Iris pigment epithelial cell (primary cell): ENCODE data around the gene REV3L.
"Not testable (repeated sequence)": the region's sequence is repeated elsewhere in the genome, so short reads cannot be mapped to it uniquely, and the experiment has no call there.

Source experiments
- DNase-seq: peaks from one replicate; pipeline ENCODE4 v3.0.0-alpha.2; 2011; ENCODE audit warnings: low read depth

REV3L gene, protein sequence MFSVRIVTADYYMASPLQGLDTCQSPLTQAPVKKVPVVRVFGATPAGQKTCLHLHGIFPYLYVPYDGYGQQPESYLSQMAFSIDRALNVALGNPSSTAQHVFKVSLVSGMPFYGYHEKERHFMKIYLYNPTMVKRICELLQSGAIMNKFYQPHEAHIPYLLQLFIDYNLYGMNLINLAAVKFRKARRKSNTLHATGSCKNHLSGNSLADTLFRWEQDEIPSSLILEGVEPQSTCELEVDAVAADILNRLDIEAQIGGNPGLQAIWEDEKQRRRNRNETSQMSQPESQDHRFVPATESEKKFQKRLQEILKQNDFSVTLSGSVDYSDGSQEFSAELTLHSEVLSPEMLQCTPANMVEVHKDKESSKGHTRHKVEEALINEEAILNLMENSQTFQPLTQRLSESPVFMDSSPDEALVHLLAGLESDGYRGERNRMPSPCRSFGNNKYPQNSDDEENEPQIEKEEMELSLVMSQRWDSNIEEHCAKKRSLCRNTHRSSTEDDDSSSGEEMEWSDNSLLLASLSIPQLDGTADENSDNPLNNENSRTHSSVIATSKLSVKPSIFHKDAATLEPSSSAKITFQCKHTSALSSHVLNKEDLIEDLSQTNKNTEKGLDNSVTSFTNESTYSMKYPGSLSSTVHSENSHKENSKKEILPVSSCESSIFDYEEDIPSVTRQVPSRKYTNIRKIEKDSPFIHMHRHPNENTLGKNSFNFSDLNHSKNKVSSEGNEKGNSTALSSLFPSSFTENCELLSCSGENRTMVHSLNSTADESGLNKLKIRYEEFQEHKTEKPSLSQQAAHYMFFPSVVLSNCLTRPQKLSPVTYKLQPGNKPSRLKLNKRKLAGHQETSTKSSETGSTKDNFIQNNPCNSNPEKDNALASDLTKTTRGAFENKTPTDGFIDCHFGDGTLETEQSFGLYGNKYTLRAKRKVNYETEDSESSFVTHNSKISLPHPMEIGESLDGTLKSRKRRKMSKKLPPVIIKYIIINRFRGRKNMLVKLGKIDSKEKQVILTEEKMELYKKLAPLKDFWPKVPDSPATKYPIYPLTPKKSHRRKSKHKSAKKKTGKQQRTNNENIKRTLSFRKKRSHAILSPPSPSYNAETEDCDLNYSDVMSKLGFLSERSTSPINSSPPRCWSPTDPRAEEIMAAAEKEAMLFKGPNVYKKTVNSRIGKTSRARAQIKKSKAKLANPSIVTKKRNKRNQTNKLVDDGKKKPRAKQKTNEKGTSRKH (N-terminal part only)

DNA sequence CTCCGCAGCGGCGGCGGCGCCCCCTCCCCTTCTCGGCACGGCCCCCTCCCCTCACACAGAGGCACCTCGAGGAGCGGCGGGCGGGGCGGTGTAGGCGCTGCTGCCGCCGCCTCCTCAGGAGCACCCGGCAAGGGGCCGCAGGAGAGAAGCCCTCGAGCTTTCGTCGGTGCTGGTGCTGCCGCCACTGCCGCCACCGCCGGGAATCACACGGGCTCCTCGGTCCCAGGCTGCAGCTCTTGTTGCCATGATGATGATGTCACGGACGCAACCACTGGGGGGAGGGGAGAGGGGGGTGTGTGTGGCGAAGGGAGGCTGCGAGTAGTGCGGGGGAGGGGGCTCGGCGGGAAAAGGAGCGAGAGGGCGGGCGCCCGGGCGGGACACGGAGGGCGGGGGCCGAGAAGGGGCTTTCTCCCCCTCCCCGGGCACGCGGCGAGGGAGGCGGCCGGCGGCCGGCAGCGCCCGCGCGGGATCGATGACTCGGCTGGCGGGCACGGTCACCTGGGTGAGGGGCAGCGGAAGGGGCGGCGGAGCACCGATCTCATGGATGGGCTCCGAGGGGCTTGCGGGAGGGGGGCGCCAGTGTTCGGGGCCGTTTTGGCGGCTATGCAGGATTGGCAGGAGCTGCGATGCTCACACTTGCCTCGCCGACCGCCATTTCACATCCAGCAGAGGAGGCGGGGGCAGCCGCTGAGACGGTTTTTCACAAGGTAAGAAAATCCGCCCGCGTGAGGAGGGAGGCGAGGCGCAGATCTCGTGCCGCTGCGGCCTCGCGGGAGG, at the start of gene REV3L:
TSS of gene REV3L (minus strand) at position 260 of the 777 bp plus-strand sequence. CDS start 330 bp downstream, outside the sequence.
- DNase-seq: peak; percentile 82

DNA sequence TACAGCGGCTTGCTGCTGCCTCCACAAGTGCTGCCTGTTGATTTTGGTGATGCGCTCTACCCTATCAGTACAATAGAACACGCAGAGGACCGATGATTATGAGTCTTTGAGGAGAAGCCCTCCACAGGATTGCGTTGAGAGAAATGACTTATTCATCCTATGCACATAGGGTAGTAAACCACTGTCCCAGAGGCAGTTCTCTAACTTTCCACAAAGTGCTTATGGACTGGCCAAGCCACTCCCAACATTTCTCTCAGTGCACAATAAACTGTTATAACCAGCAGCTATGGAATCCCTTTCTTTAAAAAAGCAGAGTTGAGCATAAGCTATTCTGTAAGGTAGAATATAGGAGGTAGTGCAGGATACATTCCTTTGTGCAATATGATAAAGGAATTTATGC, 48.2 kb upstream of the REV3L start:
- no peak for DNase-seq

DNA sequence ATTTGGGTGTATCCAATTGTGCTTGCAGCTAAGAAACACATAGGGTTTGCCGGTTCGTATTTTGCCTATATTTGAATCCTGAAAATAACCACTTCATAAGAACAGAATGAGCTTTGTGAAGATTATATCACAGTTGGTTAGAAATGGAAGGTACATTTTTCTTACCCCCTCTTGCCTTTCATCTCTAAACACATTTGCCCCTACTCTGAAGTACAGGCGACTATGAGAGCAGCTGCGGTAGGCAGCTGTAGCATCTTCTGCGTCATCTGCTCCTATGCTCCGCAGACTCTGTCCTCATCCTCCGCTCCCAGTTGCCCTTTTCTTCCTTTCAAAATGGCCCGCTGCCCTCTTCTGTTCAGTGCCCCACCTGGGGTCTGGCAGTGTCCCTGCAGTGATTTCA, 47.6 kb upstream of the REV3L start:
- no peak for DNase-seq

DNA sequence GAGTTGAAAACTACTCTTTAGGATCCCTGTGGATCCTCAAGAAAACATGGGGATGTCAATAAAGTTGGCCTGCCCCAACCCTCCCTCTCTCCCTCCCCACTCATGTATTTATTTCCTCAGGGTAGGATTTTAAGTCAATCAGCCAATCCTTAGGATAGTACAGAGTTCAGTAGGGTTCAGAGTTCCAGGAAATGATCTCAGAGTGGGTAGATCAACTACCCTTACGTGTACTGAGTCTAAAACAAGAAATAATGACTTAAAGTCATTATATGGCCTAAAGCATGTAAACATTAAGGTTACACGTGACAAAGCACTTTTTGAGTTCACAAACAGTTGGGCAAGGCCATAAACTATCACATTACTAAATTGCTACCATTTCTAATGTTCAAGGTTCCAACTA, 47.2 kb upstream of the REV3L start:
- DNase-seq: no peak

DNA sequence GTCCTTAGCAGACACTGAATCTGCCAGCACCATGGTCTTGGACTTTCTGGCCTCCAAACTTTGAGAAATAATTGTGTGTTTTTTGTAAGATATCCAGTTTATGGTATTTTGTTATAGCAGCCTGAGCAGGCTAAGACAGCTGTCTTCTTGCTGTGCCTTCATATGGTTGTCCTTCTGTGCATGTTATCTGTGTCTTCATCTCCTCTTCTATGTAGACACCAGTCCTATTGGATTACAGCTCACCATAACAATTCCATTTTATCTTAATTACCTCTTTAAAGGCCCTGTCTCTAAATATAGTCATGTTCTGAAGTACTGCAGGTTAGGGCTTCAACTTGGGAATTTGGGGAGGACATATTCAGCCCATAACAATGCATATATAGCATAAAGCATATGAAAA, 44.3 kb upstream of the REV3L start:
- DNase-seq: no peak

DNA sequence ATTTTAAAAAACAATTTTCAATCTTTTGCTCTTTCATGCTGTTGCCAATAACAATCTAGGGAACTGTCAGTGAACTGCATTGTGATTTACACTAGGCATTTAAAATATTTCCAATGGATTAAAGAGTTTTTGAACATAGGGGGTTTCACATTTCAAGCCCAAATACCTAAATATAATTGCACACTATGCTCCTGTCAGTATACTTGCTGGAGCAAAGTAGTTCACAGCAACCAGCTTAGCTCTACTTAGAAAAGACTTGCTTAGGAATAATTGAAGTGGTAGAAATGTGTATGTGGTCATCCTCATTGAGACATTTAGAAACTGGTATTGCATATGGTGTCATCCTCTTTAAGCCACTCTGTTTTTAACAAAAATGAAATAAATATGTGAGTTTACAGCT, 41.7 kb upstream of the REV3L start:
- no peak for DNase-seq

DNA sequence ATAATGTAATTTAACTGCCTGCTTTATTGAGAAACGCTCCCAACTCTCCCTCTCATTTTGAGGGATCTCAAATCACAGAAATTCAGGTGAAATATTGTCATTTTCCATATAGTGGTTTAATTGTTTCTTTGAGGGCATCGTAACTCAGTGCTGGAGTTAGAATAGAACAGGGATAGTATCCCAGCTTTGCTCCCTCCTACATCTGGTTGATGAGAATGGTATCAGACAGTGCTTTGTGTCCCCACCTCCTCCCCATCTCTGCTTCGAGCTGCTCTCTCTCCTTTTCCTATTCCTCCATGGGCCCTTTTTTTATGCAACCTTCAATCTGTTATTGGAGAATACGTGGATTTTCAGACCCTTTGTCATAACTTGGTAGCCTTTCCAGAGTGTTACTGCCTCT, 41.2 kb upstream of the REV3L start:
- DNase-seq: no peak

DNA sequence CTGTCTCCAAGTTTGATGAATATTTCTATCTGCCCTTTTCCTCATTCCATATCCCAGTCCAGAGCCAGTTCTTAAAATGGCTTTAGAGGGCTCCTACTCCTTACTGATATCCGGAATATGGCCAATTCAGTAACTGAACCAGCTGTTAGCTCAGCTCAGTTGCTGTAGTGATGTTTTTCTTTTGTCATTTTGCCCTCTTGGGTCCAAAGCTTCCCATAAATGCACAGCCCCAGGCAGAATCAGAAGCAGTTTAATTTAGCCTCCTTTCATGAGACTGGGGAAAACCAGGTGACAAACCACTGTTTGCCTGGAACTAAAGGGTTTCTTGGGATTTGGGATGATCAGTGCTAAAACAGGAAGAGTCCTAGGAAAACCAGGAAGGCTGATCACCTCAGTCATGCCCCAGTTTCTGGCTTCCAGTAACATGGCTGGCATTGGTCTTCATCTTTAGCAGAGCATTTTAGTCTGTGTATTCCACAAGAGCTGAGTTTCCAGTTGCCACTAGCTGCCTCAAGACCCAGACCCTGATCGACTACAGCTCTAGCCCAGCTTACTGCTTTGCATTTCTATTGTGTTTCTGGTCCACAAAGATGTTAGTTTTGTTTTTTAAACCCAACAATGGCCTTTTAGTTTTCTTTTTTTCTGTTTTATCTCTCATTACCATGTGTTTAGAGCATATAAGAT, 40.6 kb upstream of the REV3L start:
- no peak for DNase-seq

DNA sequence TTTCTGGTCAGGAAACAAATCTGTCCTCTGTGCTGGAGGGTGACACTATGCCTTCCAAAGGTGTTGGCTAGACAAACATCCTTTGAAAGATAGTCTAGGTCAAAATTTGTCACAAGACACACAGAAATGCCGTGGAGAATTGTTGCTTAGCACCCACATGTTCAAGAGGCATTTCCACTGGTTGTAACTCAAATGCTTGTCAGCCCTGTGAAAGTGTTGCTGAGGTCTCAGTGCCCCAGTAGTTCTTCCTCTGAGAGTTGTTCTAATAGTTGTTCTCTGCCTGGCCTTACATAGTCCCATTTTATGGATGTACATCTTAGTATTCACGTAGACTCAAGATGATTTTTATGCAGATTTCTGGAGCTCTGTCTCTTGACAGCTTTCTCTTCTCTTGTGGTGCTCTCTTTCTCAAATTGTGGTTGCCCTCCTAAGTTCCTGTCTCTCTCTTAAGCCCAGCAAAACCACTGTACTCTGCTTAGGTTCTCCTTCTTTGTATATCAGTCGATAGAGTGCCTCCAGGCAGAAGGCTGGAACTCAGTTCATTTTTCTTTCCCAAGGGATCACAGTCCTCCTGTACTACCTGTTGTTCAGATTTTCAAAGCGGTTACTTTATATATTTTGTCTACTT, 39.5 kb upstream of the REV3L start:
- DNase-seq: no peak

DNA sequence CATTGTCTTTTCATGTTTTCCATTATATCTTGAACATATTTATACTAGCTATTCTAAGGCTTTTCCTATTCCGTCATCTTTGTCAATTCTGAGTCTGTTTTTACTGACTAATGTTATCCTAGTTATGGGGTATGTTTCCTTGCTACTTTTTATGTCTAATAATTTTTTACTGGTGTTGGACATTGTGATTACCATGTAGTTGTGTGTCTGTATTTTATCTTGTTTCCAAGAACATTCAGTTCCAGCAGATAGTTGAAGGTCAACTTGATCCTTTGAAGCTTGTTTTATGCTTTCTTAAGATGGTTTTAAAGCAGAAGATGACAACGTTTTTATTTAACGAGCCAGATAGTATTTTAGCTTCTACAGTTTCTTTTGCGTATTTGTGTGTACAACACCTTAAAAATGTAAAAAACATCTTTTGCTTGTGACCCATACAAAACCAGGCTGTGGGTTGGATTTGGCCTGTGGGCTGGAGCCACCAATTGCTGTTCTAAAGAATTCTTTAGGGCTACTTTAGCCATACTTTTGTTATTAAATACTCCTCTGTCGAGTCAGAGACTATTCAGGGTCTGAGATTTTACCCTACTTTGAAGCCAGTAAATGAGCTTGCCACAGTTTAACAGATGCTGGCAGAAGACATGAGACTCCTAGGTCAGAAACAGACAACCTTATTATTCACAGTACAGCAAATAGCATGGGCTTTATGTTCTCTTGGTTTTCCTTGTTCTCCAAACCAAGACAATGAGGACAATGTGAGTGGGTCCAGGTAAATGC, 38.7 kb upstream of the REV3L start:
- DNase-seq: peak; percentile 34

DNA sequence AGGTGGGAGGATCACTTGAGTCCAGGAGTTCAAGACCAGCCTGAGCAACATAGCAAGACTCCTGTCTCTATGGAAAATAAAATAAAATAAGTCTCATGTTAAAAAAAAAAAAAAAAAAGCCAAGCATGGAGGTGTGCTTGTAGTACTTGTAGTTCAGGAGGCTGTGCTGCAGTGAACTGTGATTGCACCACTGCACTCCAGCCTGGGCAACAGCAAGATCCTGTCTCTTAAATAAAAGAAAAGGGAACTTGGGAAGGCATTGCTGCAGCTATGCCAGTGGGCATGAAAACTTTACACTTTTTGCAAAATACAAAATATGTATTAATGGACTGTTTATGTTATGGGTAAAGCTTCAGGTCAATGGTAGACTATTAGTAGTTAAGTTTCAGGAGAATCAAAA, 37.5 kb upstream of the REV3L start:
- no peak for DNase-seq

DNA sequence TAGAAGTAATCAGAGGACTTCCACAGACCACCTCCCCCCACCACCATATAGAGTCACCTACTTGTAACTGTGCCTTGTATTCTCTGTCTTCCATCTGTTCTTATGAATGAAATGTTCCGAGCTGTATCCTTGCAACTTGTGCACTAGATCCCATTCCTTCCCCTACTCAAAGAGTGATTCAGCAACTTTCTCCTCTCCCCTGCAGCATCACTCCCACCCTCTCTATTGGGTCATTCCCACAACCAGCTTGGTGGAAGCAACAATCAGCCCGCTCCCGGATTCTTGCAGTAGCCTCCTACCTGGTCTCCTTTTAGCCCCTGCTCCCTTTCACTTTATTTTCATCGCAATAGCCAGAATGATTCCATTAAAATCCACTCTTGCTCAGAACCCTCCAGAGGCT, 34.9 kb upstream of the REV3L start:
- no peak for DNase-seq

DNA sequence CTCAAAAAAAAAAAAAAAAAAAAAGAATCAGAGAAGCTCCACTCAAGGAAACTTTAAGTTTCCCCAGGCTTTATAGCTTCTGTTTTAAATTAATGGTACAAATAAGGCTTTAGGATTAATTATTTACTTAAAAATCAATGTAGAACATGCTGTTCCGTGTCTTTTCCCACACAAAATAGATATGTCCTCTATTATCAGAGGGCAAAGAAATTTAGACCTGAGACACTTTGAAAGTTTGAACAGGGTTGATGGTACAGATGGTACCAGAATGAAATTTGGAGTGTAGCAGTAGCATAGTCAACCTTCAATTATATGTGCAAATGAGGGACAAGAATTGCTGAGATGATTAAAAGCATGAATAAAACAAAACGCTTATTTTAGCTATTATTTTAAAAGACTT, 32.2 kb upstream of the REV3L start:
- DNase-seq: no peak

DNA sequence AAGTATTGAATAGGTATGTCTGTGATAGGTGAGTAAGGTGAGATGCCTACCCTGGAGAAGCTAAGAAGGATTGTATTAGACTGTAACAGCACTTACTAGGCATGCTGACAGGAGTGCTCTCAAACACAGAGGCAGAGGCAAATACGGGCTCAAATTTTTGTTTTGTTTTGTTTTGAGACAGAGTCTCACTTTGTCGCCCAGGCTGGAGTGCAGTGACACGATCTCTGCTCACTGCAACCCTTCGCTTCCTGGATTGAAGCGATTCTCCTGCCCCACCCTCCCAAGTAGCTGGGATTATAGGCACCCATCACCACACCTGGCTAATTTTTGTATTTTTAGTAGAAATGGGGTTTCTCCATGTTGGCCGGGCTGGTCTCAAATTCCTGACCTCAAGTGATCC, 31.5 kb upstream of the REV3L start:
- not testable (repeated sequence) for DNase-seq

DNA sequence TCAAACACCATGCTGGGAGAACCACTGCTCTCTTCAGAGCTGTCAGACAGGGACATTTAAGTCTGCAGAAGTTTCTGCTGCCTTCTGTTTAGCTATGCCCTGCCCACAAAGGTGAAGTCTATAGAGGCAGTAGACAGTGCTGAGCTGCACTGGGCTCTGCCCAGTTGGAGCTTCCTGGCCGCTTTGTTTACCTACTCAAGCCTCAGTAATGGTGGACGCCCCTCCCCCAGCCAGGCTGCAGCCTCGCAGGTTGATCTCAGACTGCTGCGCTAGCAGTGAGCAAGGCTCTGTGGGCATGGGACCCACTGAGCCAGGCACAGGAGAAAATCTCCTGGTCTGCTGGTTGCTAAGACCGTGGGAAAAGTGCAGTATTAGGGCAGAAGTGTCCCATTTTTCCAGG, 24.2 kb upstream of the REV3L start:
- DNase-seq: not testable (repeated sequence)

DNA sequence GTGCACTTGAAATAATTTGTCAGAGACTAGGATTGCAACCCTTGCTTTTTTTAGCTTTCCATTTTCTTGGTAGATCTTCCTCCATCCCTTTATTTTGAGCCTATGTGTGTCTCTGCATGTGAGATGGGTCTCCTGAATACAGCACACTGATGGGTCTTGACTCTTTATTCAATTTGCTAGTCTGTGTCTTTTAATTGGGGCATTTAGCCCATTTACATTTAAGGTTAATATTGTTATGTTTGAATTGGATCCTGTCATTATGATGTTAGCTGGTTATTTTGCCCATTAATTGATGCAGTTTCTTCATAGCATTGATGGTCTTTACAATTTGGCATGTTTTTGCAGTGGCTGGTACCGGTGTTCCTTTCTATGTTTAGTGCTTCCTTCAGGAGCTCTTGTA, 22.5 kb upstream of the REV3L start:
- not testable (repeated sequence) for DNase-seq

DNA sequence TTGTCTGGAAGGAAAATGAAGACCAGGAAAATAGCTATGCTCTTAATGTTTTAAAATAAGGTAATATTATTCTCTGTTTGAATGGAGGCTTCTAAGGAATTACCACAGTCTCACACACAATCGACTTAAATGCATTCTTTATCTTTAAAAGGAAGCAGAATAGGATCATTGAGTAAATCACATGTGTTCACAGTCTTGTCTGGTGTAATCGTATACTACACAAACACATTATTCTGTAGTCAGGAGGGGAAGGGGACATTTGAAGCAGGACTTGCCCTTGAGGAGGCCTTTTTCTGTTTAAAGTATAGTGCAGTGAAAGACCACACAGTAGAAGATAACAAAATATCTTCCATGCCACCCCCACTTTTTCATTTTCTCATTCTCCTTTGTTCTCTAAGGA, 20.6 kb upstream of the REV3L start:
- peak; percentile 29 for DNase-seq

DNA sequence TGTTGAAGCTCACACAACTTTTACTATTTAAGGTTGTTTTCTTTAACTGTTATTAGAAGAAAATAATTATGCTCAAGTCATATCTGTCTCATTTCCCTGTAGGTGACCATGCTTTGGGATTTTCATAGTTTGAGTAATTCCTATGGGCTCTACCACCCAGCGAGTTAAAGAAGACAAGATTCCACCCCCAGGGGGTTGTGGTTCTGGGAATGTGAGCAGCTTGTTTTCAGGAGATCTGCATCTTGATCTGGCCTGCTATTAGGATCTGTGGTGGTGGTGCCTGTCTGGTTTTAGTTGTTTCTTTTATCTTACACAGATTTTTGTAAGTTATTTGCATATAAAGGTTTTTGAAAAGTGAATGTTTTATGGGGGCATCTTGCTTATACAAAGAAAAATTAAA, 20.2 kb upstream of the REV3L start:
- DNase-seq: peak; percentile 40

DNA sequence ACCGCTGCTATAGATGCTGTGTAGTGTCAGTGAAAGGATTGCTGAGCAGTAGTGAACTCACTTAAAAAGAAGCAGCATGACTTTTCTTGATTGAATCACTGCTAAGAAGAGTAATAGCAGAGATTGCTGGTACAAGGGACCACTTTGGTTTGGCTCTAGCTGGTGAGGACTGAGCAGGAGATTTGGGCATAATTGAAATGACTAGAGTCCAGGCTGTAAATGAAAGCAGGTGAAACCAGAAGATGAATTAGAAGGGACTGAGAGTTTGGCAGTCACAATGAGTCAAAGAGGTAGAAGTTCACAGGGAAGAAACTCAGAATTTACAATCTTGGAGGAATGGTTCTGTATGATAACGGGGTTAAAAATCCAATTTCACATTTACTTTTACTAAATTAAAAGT, 19.1 kb upstream of the REV3L start:
- no peak for DNase-seq

DNA sequence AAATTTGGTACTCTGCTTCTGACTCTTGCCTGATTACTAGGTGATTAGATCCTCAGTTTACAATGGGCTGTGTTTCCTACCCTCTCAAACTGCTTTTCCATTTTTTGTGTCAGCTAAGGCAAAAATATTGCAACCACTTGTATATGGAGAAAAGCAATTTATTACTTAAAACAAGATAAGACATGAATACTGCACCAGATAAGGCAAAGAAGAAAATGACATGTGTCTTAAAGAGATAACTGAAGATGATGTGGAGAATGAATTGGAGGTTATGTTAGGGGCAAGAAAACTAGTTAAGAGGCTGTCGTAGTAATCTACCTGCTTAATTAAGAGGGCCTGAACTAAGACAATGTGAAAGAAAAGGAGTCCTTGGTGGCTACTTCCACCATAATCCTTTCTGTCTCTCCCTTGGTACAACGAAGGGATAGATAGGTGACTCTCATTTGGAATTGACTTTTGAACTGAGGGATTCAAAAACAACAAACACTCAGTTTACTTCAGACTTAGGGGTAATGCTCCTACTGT, 16.3 kb upstream of the REV3L start:
- DNase-seq: no peak
